Fibroblast of lung (primary cell): ENCODE measurements around the gene CACNB4. TPM values are rescaled to one million over a fixed set of nuclear protein-coding genes. Genes with fewer than 3 reads are reported as not detected.

ENCODE experiments used
- DNase-seq, 2 donors: peaks; one replicate each; pipeline versions ENCODE4 v3.0.0 to v3.0.0-alpha.2; 2010; ENCODE audit warnings: low read depth in 2 of 2
- H2AFZ ChIP-seq: 2 replicates; pipeline ENCODE4 v1.5.1; 2012; ENCODE audit warnings: low read length, control low read depth, inconsistent platforms
- H3K27ac ChIP-seq: 2 replicates; pipeline ENCODE4 v1.5.1; 2011; ENCODE audit warnings: low read length, control low read depth; ENCODE audit not compliant: insufficient read depth
- H3K27me3 ChIP-seq: 2 replicates; pipeline ENCODE4 v1.5.1; 2011; ENCODE audit warnings: mild to moderate bottlenecking, low read length; ENCODE audit not compliant: control insufficient read depth, insufficient read depth
- H3K36me3 ChIP-seq: 2 replicates; pipeline ENCODE4 v1.5.1; 2011; ENCODE audit warnings: low read length; ENCODE audit not compliant: control insufficient read depth, insufficient read depth
- H3K4me1 ChIP-seq: 2 replicates; pipeline ENCODE4 v1.5.1; 2011; ENCODE audit warnings: low read length; ENCODE audit not compliant: control insufficient read depth, insufficient read depth; ENCODE audit errors: extremely low read depth
- H3K4me2 ChIP-seq: 2 replicates; pipeline ENCODE4 v1.5.1; 2011; ENCODE audit warnings: low read length, control low read depth; ENCODE audit not compliant: insufficient read depth; ENCODE audit errors: extremely low read depth
- H3K4me3 ChIP-seq, 4 experiments: fragments of 200-600 bp in 1 of 4; sonication (generic) in 1 of 4; replicated peaks in 1 of 4; 2 replicates each; pipeline ENCODE4 v1.5.1; 2011 to 2016; ENCODE audit warnings: low read length in 4 of 4, low read depth in 3 of 4, mild to moderate bottlenecking in 3 of 4, control low read depth in 2 of 4, inconsistent platforms in 1 of 4, mixed read lengths in 1 of 4; ENCODE audit not compliant: insufficient read depth in 1 of 4; ENCODE audit errors: control extremely low read depth in 1 of 4
- H3K79me2 ChIP-seq: 2 replicates; pipeline ENCODE4 v1.5.1; 2012; ENCODE audit warnings: mild to moderate bottlenecking, low read length, inconsistent platforms; ENCODE audit not compliant: control insufficient read depth, insufficient read depth
- H3K9ac ChIP-seq: 2 replicates; pipeline ENCODE4 v1.5.1; 2011; ENCODE audit warnings: mild to moderate bottlenecking, low read length, control low read depth; ENCODE audit not compliant: insufficient read depth
- H3K9me3 ChIP-seq: 2 replicates; pipeline ENCODE4 v1.5.1; 2012; ENCODE audit warnings: low read depth, low read length; ENCODE audit not compliant: control insufficient read depth, insufficient read depth
- H4K20me1 ChIP-seq: 2 replicates; pipeline ENCODE4 v1.5.1; 2011; ENCODE audit warnings: low read length; ENCODE audit not compliant: control insufficient read depth, insufficient read depth; ENCODE audit errors: extremely low read depth
- CTCF ChIP-seq, 2 donors: IDR thresholded peaks in 1 of 2; conservative IDR thresholded peaks in 1 of 2; 1 replicate in 1 of 2; 2 replicates in 1 of 2; pipeline ENCODE4 v1.5.1; 2011 to 2012; ENCODE audit warnings: low read length in 2 of 2, control low read depth in 1 of 2, inconsistent platforms in 1 of 2, low read depth in 1 of 2, mild to moderate bottlenecking in 1 of 2
- EZH2 ChIP-seq: IDR thresholded peaks from 2 replicates; pipeline ENCODE4 v1.5.1; 2012; ENCODE audit warnings: low read length, control low read depth, mild to moderate bottlenecking; ENCODE audit errors: missing control alignments
- polyA plus RNA-seq, 2 donors: library from polyadenylated mRNA; depleted of rRNA in 1 of 2; stranded (reverse) in 1 of 2; unstranded in 1 of 2; fragments of >200 nt; gene quantifications; 2 replicates each; pipeline ENCODE4 v1.2.1, GENCODE V29; 2011 to 2012; ENCODE audit warnings: missing spikeins in 1 of 2
- total RNA-seq: library from RNA; depleted of rRNA; stranded (reverse); fragments of >200 nt; gene quantifications from 2 replicates; pipeline ENCODE4 v1.2.1, GENCODE V29; 2014

CACNB4 gene
- total and polyA plus RNA-seq, 2 donors (not counting 1 experiment from before 2014, with no cell fraction given) = 0.66 to 2.5 TPM

- Histone ChIP-seq H3K27me3 (no peaks in the 10 kb centered on the region), H3K36me3 (no peaks in the 10 kb centered on the region), H4K20me1 (no peaks in the 10 kb centered on the region), H3K9me3 (no peaks in the 10 kb centered on the region), H3K79me2 (peaks cover 63% of the 10 kb centered on the region), H3K4me3 (no peak overlapping the region), H3K4me2 (peak overlapping the region; percentile 45), H3K27ac (no peak overlapping the region), H3K9ac (no peak overlapping the region), H2AFZ (no peak overlapping the region), H3K4me1 (peaks cover 5% of the 10 kb centered on the region)
- TF ChIP-seq EZH2 (no peak), CTCF (conservative IDR thresholded peaks at IDR 0.05 in 1 of 2, IDR thresholded peaks at IDR 0.05 in 1 of 2; ENCODE audit: low read depth in 1 of 2, low read length in 2 of 2) (no peak)
- no peak for DNase-seq
Measured at GRCh38 chr2:151823651-151824050, 275.2 kb downstream of the CACNB4 start.

DNA sequence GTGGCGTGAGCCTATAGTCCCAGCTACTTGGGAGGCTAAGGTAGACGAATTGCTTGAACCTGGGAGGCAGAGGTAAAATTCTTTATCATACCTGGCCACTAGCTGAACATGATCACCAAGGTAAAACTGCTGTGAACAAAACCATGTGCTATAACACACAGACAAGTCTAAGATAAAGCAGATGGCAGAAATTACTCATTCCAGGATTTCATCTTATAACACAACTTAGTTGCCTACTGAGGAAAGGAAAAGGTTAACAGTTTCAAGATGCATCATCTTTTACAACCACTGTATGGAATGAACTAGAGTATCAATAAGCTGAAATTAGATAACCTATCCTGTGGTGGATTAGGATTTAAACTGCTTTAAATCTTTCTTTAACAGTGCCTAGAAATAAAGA is 278.9 kb downstream of the CACNB4 start:
- no peak for DNase-seq
- no peaks in the 10 kb centered on the region for H4K20me1 ChIP-seq
- no peak overlapping the region for H3K27ac ChIP-seq
- no peak overlapping the region for H3K4me2 ChIP-seq
- H3K27me3 ChIP-seq = no peaks in the 10 kb centered on the region
- no peak overlapping the region for H2AFZ ChIP-seq
- no peak for TF ChIP-seq EZH2
- no peak for TF ChIP-seq CTCF (conservative IDR thresholded peaks at IDR 0.05 in 1 of 2, IDR thresholded peaks at IDR 0.05 in 1 of 2; ENCODE audit: low read depth in 1 of 2, low read length in 2 of 2)
- peaks cover 59% of the 10 kb centered on the region for H3K79me2 ChIP-seq
- H3K9me3 ChIP-seq = no peaks in the 10 kb centered on the region
- H3K4me1 ChIP-seq = peaks cover 4% of the 10 kb centered on the region
- no peaks in the 10 kb centered on the region for H3K36me3 ChIP-seq
- no peak overlapping the region for H3K9ac ChIP-seq
- H3K4me3 ChIP-seq = no peak overlapping the region

DNA sequence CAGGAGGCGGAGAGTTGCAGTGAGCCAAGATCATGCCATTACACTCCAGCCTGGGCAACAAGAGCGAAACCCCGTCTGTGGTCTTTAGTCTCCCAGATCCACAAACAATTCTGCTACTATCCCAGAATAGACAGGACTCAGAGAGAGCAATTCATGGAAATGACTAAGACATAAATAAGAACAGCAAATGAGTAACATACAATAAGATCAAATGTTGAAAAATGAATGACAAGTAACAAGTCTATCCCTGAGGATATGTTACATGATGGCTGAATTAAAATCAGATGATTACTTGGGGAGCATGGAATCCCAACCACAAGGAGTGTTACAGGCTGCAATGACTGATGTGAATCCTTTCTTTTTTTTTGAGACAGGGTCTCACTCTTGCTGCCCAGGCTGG is 280.9 kb downstream of the CACNB4 start:
- Histone ChIP-seq H3K27ac (no peak overlapping the region), H4K20me1 (no peaks in the 10 kb centered on the region), H3K4me3 (no peak overlapping the region)

More for the DNA sequence above, 280.9 kb downstream of the CACNB4 start:
- H3K9ac ChIP-seq = no peak overlapping the region
- TF ChIP-seq CTCF (conservative IDR thresholded peaks at IDR 0.05 in 1 of 2, IDR thresholded peaks at IDR 0.05 in 1 of 2; ENCODE audit: low read depth in 1 of 2, low read length in 2 of 2) = no peak
- no peak for TF ChIP-seq EZH2
- no peaks in the 10 kb centered on the region for H3K27me3 ChIP-seq
- no peak for DNase-seq
- no peak overlapping the region for H3K4me2 ChIP-seq
- no peaks in the 10 kb centered on the region for H3K9me3 ChIP-seq
- H3K79me2 ChIP-seq = peaks cover 47% of the 10 kb centered on the region
- no peak overlapping the region for H2AFZ ChIP-seq
- H3K4me1 ChIP-seq = no peaks in the 10 kb centered on the region
- no peaks in the 10 kb centered on the region for H3K36me3 ChIP-seq
